MM.1S (cell line): ENCODE data around the gene MMADHC.

Experiments used
- DNase-seq: peaks from one replicate; pipeline ENCODE4 v3.0.0-alpha.2; 2015
- H2AFZ ChIP-seq: fragments of 300-600 bp; sonication (generic); 2 replicates; pipeline ENCODE4 v1.6.0; 2016; ENCODE audit warnings: antibody characterized with exemption, low read length
- H3F3A ChIP-seq: fragments of 300-600 bp; sonication (generic); 2 replicates; pipeline ENCODE4 v1.6.1; 2016; ENCODE audit warnings: mild to moderate bottlenecking, antibody characterized with exemption, low read length, moderate library complexity, mixed read lengths; ENCODE audit not compliant: insufficient read depth
- H3K27ac ChIP-seq: fragments of 300-600 bp; sonication (generic); 2 replicates; pipeline ENCODE4 v1.5.1; 2016; ENCODE audit warnings: mild to moderate bottlenecking, low read length
- H3K27me3 ChIP-seq: fragments of 300-600 bp; sonication (generic); replicated peaks from 2 replicates; pipeline ENCODE4 v1.6.0; 2016; ENCODE audit warnings: low read length; ENCODE audit not compliant: insufficient read depth
- H3K36me3 ChIP-seq: fragments of 300-600 bp; sonication (generic); replicated peaks from 2 replicates; pipeline ENCODE4 v1.6.1; 2016; ENCODE audit warnings: mild to moderate bottlenecking, low read length, mixed read lengths; ENCODE audit not compliant: insufficient read depth
- H3K4me1 ChIP-seq: fragments of 300-600 bp; sonication (generic); 2 replicates; pipeline ENCODE4 v1.6.1; 2016; ENCODE audit warnings: low read length, mixed read lengths
- H3K4me2 ChIP-seq: fragments of 300-600 bp; sonication (generic); 2 replicates; pipeline ENCODE4 v1.6.0; 2016; ENCODE audit warnings: low read depth, low read length
- H3K4me3 ChIP-seq: fragments of 300-600 bp; sonication (generic); 2 replicates; pipeline ENCODE4 v1.5.1; 2016; ENCODE audit warnings: low read length, mixed read lengths
- H3K79me2 ChIP-seq: fragments of 300-600 bp; sonication (generic); 2 replicates; pipeline ENCODE4 v1.6.1; 2016; ENCODE audit warnings: mixed run types, low read length, mixed read lengths
- H3K9ac ChIP-seq: fragments of 300-600 bp; sonication (generic); 2 replicates; pipeline ENCODE4 v1.6.1; 2016; ENCODE audit warnings: low read length, mixed read lengths
- H3K9me2 ChIP-seq: fragments of 300-600 bp; sonication (generic); replicated peaks from 2 replicates; pipeline ENCODE4 v1.6.1; 2016; ENCODE audit warnings: mild to moderate bottlenecking, low read length, mixed read lengths; ENCODE audit not compliant: insufficient read depth
- H3K9me3 ChIP-seq: fragments of 300-600 bp; sonication (generic); replicated peaks from 2 replicates; pipeline ENCODE4 v1.6.1; 2016; ENCODE audit warnings: mild to moderate bottlenecking, low read length, mixed read lengths; ENCODE audit not compliant: insufficient read depth
- H4K20me1 ChIP-seq: fragments of 300-600 bp; sonication (generic); 2 replicates; pipeline ENCODE4 v1.6.1; 2016; ENCODE audit warnings: mild to moderate bottlenecking, low read length, moderate library complexity, mixed read lengths; ENCODE audit not compliant: insufficient read depth
- CTCF ChIP-seq: fragments of 300-600 bp; sonication (generic); IDR thresholded peaks from 2 replicates; pipeline ENCODE4 v1.5.1; 2016; ENCODE audit warnings: antibody characterized with exemption, low read length, mixed read lengths
- EZH2 ChIP-seq: fragments of 300-600 bp; sonication (generic); optimal IDR thresholded peaks from 2 replicates; pipeline ENCODE3; 2017; ENCODE audit warnings: low read depth, mild to moderate bottlenecking, antibody characterized with exemption, low read length, mixed read lengths
- EZH2phosphoT487 ChIP-seq: fragments of 300-600 bp; sonication (generic); IDR thresholded peaks from 2 replicates; pipeline ENCODE4 v1.6.1; 2018; ENCODE audit warnings: antibody characterized with exemption, low read length

MMADHC gene

GRCh38 chr2:149625271-149625670 is 37.7 kb upstream of the MMADHC start:
- H3K4me3 ChIP-seq = no peak overlapping the region
- H3F3A ChIP-seq = no peaks in the 10 kb centered on the region
- no peak overlapping the region for H2AFZ ChIP-seq
- no peak overlapping the region for H3K4me2 ChIP-seq
- no peaks in the 10 kb centered on the region for H3K79me2 ChIP-seq
- no peak for TF ChIP-seq EZH2
- TF ChIP-seq CTCF = no peak
- no peak for TF ChIP-seq EZH2phosphoT487
- H3K27me3 ChIP-seq = no peaks in the 10 kb centered on the region
- no peak for DNase-seq
- H3K27ac ChIP-seq = no peak overlapping the region
- no peaks in the 10 kb centered on the region for H4K20me1 ChIP-seq
- H3K9me2 ChIP-seq = no peaks in the 10 kb centered on the region; the same call in 1 of the 2 replicates
- no peaks in the 10 kb centered on the region for H3K36me3 ChIP-seq
- H3K9ac ChIP-seq = no peak overlapping the region
- no peaks in the 10 kb centered on the region for H3K4me1 ChIP-seq
- no peaks in the 10 kb centered on the region for H3K9me3 ChIP-seq

- no peaks in the 10 kb centered on the region for H4K20me1 ChIP-seq
Observed at GRCh38 chr2:149622343-149622742, 34.8 kb upstream of the MMADHC start.

GRCh38 chr2:149617476-149617875 is 29.9 kb upstream of the MMADHC start:
- H3K9ac ChIP-seq = no peak overlapping the region
- no peaks in the 10 kb centered on the region for H4K20me1 ChIP-seq
- H3K9me2 ChIP-seq = no peaks in the 10 kb centered on the region
- H2AFZ ChIP-seq = no peak overlapping the region
- no peak for TF ChIP-seq EZH2
- TF ChIP-seq CTCF = no peak
- no peak for TF ChIP-seq EZH2phosphoT487
- no peaks in the 10 kb centered on the region for H3K27me3 ChIP-seq
- DNase-seq = no peak
- no peak overlapping the region for H3K4me2 ChIP-seq
- no peaks in the 10 kb centered on the region for H3K36me3 ChIP-seq
- H3K27ac ChIP-seq = no peak overlapping the region
- no peaks in the 10 kb centered on the region for H3K9me3 ChIP-seq
- H3K4me3 ChIP-seq = no peak overlapping the region
- H3K4me1 ChIP-seq = no peaks in the 10 kb centered on the region
- H3K79me2 ChIP-seq = no peaks in the 10 kb centered on the region
- no peaks in the 10 kb centered on the region for H3F3A ChIP-seq

More at GRCh38 chr2:149622343-149622742, 34.8 kb upstream of the MMADHC start:
- no peaks in the 10 kb centered on the region for H3F3A ChIP-seq
- no peaks in the 10 kb centered on the region for H3K9me3 ChIP-seq
- no peak overlapping the region for H3K4me3 ChIP-seq
- H3K27me3 ChIP-seq = no peaks in the 10 kb centered on the region
- no peak overlapping the region for H3K9ac ChIP-seq
- H3K4me2 ChIP-seq = no peak overlapping the region
- DNase-seq = no peak
- H3K27ac ChIP-seq = no peak overlapping the region
- no peaks in the 10 kb centered on the region for H3K36me3 ChIP-seq
- H3K79me2 ChIP-seq = no peaks in the 10 kb centered on the region
- H2AFZ ChIP-seq = no peak overlapping the region
- no peaks in the 10 kb centered on the region; the same call in 1 of the 2 replicates for H3K9me2 ChIP-seq
- TF ChIP-seq EZH2 = no peak
- no peak for TF ChIP-seq EZH2phosphoT487
- no peak for TF ChIP-seq CTCF
- no peaks in the 10 kb centered on the region for H3K4me1 ChIP-seq
